GM12874 (cell line): ENCODE results near the gene RPUSD2.

ENCODE experiments used
- CTCF ChIP-seq: IDR thresholded peaks from 2 replicates; pipeline ENCODE4 v1.5.1; 2011; ENCODE audit warnings: low read depth, mild to moderate bottlenecking, control low read depth, low read length, moderate library complexity; ENCODE audit not compliant: insufficient read depth

The RPUSD2 gene, protein sequence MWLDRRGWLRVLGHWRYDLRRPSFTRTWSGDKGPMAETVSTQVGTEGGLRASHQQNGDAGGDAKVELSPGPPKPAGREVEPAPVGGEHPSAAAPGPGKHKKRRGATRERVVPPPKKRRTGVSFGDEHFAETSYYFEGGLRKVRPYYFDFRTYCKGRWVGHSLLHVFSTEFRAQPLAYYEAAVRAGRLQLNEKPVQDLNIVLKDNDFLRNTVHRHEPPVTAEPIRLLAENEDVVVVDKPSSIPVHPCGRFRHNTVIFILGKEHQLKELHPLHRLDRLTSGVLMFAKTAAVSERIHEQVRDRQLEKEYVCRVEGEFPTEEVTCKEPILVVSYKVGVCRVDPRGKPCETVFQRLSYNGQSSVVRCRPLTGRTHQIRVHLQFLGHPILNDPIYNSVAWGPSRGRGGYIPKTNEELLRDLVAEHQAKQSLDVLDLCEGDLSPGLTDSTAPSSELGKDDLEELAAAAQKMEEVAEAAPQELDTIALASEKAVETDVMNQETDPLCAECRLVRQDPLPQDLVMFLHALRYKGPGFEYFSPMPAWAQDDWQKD

GRCh38 chr15:40569129-40569953, at the start of gene RPUSD2:
Gene RPUSD2, plus strand, starts transcription at chr15:40569299. Its CDS starts 39 bp downstream, at chr15:40569338.
- TF ChIP-seq CTCF = no peak

DNA sequence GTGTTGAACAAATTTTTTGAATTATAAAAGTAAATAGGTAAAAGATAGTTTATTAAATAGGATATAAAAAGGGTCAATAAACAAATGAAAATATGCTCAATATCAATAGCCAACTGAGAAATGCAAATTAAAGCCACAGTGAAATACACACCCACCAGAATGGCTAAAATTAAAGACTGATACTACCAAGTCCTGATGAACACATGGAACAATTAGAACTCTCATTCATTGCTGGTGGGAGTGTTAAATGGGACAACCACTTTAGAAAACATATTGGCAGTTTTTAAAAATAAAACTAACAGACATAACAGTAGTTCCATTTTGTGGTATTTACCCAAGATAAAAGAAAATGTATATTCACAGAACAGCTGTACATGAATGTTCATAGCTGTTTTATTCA, 45.5 kb upstream of the RPUSD2 start:
- no peak for TF ChIP-seq CTCF

DNA sequence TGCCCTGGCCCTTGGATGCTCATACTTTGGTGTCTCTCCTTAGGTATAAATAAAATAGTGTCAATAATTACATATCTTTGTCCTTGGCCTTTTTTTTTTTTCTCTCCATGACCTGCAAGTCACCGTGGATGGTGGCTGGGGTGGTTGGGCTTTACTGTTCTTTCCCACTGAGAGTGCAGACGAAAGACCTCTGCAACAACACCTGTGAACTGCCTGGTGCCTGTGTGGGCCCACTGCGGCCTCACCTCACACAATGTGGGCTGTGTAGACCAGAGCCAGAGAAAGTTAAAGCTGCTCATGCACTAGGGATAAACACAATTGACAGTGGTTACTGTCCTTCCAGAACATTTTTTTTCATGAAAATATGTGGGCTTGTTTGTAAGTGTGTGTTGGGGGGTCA, 43.2 kb upstream of the RPUSD2 start:
- no peak for TF ChIP-seq CTCF

GRCh38 chr15:40528801-40529200, 40.3 kb upstream of the RPUSD2 start:
- TF ChIP-seq CTCF = no peak

DNA sequence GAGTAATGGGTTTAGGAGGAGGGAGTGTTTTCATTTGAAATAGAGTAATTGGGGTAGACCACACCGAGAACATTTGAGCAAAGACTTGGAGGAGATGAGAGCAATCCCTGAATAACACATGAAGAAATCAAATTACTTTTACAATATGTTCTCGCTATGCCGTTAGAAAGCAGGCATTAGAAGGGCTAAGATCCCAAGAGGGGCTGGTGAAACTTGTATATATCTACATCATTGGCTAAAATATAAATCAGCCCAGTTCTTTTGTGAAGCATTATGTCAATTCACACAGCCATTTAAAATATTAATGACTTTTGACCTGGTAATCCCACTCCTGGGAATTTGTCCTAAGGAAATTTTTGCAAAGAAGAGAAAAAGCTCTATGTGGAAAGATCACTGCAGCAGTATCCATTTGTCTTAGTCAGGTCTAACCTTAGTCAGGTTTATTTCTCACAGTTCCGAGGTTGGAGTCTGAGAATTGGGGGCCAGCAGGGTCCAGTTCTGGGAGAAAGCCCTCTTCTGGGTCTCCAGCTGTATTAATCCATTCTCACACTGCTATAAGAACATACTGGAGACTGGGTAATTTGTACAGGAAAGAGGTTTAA, 35.2 kb upstream of the RPUSD2 start:
- TF ChIP-seq CTCF = no peak

- TF ChIP-seq CTCF = no peak
Observed at GRCh38 chr15:40534371-40534770, 34.7 kb upstream of the RPUSD2 start.

DNA sequence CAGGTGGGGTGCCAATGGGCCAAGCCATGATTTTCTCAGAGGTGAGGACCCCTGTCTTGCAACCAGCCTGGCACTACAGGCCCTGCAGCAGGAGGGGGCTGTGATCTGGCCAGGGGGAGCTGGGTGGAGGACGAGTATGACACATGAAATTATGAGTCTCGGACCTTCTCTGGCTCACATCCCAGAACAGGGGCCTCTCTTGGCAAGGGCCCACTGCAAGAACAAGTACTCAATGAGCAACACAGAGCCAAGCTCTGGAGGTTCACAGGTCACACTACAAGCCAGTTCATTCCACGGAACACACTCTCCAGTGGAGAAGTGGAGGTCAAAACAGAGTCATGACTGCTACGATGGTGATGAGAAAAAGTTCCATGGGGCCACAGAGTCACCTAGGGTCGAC, 32.6 kb upstream of the RPUSD2 start:
- no peak for TF ChIP-seq CTCF
